SK-N-MC (cell line): ENCODE data around the gene RPS2.
A peak's percentile ranks its signal among the peaks of the same experiment; 100 is the strongest.

Experiments
- DNase-seq: peaks from one replicate; pipeline ENCODE4 v3.0.0-alpha.2; 2011; ENCODE audit warnings: low read depth, low spot score
- H3K27ac ChIP-seq: fragments of 200-600 bp; sonication (generic); 2 replicates; pipeline ENCODE4 v1.5.1; 2016; ENCODE audit warnings: mixed run types
- H3K36me3 ChIP-seq: fragments of 200-600 bp; sonication (generic); 2 replicates; pipeline ENCODE4 v1.6.1; 2017; ENCODE audit warnings: antibody characterized with exemption, low read length, mixed read lengths; ENCODE audit not compliant: insufficient read depth
- H3K4me3 ChIP-seq: fragments of 200-600 bp; sonication (generic); 2 replicates; pipeline ENCODE4 v1.5.1; 2016
- H3K9ac ChIP-seq: fragments of 200-600 bp; sonication (generic); 2 replicates; pipeline ENCODE4 v1.8.0; 2017; ENCODE audit warnings: mixed run types, mixed read lengths; ENCODE audit not compliant: insufficient read length
- H3K9me3 ChIP-seq: fragments of 200-600 bp; sonication (generic); 2 replicates; pipeline ENCODE4 v1.6.1; 2017; ENCODE audit warnings: low read depth, mild to moderate bottlenecking, antibody characterized with exemption, low read length, moderate library complexity, mixed read lengths
- EZH2 ChIP-seq: fragments of 200-600 bp; sonication (generic); IDR thresholded peaks from one replicate; pipeline ENCODE4 v1.6.1; 2017; ENCODE audit warnings: antibody characterized with exemption
- FOXP2 ChIP-seq: optimal IDR thresholded peaks from 2 replicates; pipeline ENCODE3; 2011; ENCODE audit warnings: mild to moderate bottlenecking, moderate library complexity; ENCODE audit not compliant: insufficient read depth; ENCODE audit errors: extremely low read length, control extremely low read depth
- POLR2AphosphoS5 ChIP-seq: IDR thresholded peaks from 2 replicates; pipeline ENCODE4 v1.6.1; 2012; ENCODE audit warnings: mild to moderate bottlenecking, low read depth, low read length, borderline replicate concordance

Gene RPS2

GRCh38 chr16:2001456-2002355 lies 37.1 kb upstream of the RPS2 start:
- TF ChIP-seq EZH2 (no peak), POLR2AphosphoS5 (no peak), FOXP2 (no peak)
- Histone ChIP-seq H3K9me3 (no peaks in the 10 kb centered on the region), H3K36me3 (peaks cover 56% of the 10 kb centered on the region; the same call in 1 of the 2 replicates), H3K27ac (no peak overlapping the region), H3K4me3 (no peak overlapping the region), H3K9ac (no peak overlapping the region)
- DNase-seq: no peak

- TF ChIP-seq FOXP2 (no peak), EZH2 (no peak), POLR2AphosphoS5 (no peak)
- H3K9me3 ChIP-seq: no peaks in the 10 kb centered on the region
- no peak for DNase-seq
- H3K4me3 ChIP-seq: no peak overlapping the region
- peaks cover 58% of the 10 kb centered on the region; the same call in 1 of the 2 replicates for H3K36me3 ChIP-seq
- H3K27ac ChIP-seq: no peak overlapping the region
- H3K9ac ChIP-seq: no peak overlapping the region
Observed at GRCh38 chr16:2001035-2001434, 36.4 kb upstream of the RPS2 start.

GRCh38 chr16:1999866-2000514 lies 35.4 kb upstream of the RPS2 start:
- Histone ChIP-seq H3K27ac (no peak overlapping the region), H3K36me3 (peaks cover 58% of the 10 kb centered on the region; the same call in 1 of the 2 replicates), H3K9ac (no peak overlapping the region), H3K4me3 (no peak overlapping the region), H3K9me3 (no peaks in the 10 kb centered on the region)
- TF ChIP-seq POLR2AphosphoS5 (no peak), EZH2 (no peak)
- DNase-seq: no peak

- Histone ChIP-seq H3K27ac (0 out of 2 replicates have a peak overlapping the region, but pooled peaks have one; percentile 9), H3K36me3 (peaks cover 58% of the 10 kb centered on the region; the same call in 1 of the 2 replicates), H3K4me3 (no peak overlapping the region), H3K9ac (no peak overlapping the region), H3K9me3 (no peaks in the 10 kb centered on the region)
- no peak for DNase-seq
- TF ChIP-seq FOXP2 (no peak), POLR2AphosphoS5 (no peak), EZH2 (no peak)
Observed at GRCh38 chr16:1998852-1999801, 34.5 kb upstream of the RPS2 start.

GRCh38 chr16:1998360-1998835 lies 33.8 kb upstream of the RPS2 start:
- Histone ChIP-seq H3K4me3 (no peak overlapping the region), H3K27ac (peak overlapping the region; percentile 31; the same call in 1 of the 2 replicates), H3K36me3 (peaks cover 56% of the 10 kb centered on the region; the same call in 1 of the 2 replicates), H3K9me3 (no peaks in the 10 kb centered on the region), H3K9ac (no peak overlapping the region)
- no peak for TF ChIP-seq EZH2
- no peak for TF ChIP-seq FOXP2
- TF ChIP-seq POLR2AphosphoS5: no peak
- no peak for DNase-seq

- peaks cover 50% of the 10 kb centered on the region; the same call in 1 of the 2 replicates for H3K36me3 ChIP-seq
- no peak overlapping the region for H3K4me3 ChIP-seq
- peak overlapping the region; percentile 51 for H3K27ac ChIP-seq
- DNase-seq: no peak
- no peaks in the 10 kb centered on the region for H3K9me3 ChIP-seq
- H3K9ac ChIP-seq: no peak overlapping the region
- TF ChIP-seq EZH2: no peak
- TF ChIP-seq POLR2AphosphoS5: no peak; the same call in 1 of the 2 replicates
- TF ChIP-seq FOXP2: no peak
Observed at GRCh38 chr16:1997494-1998359, 33.1 kb upstream of the RPS2 start.

GRCh38 chr16:1993731-1994131 lies 29.1 kb upstream of the RPS2 start:
- Histone ChIP-seq H3K36me3 (peaks cover 15% of the 10 kb centered on the region; the same call in 1 of the 2 replicates), H3K9me3 (no peaks in the 10 kb centered on the region), H3K4me3 (no peak overlapping the region), H3K9ac (no peak overlapping the region), H3K27ac (0 out of 2 replicates have a peak overlapping the region, but pooled peaks have one; percentile 13)
- TF ChIP-seq FOXP2 (no peak), POLR2AphosphoS5 (no peak), EZH2 (no peak)
- DNase-seq: no peak
